GM12875 (cell line): ENCODE data around the gene PAQR9.
A peak's percentile ranks its signal among the peaks of the same experiment; 100 is the strongest.

ENCODE experiments used
- H3K4me3 ChIP-seq: one replicate; pipeline ENCODE4 v1.5.1; 2011; ENCODE audit warnings: low read depth, low read length, control low read depth
- CTCF ChIP-seq: IDR thresholded peaks from 2 replicates; pipeline ENCODE4 v1.5.1; 2011; ENCODE audit warnings: low read depth, mild to moderate bottlenecking, control low read depth, inconsistent platforms, low read length, moderate library complexity, borderline replicate concordance; ENCODE audit not compliant: insufficient read depth

The PAQR9 gene

GRCh38 chr3:143001369-143002082 lies 38.1 kb upstream of the PAQR9 start, which contains the start of gene U2SURP:
Gene U2SURP (plus strand): TSS chr3:143001570. CDS start chr3:143001629, 59 bp downstream.
- H3K4me3 ChIP-seq, result peak within 1 kb of the TSS; percentile 99
- no peak for TF ChIP-seq CTCF

GRCh38 chr3:143001034-143001368 lies 37.5 kb upstream of the PAQR9 start:
- peak overlapping the region; percentile 99 for H3K4me3 ChIP-seq
- TF ChIP-seq CTCF, result no peak

GRCh38 chr3:143000528-143000927 lies 37.1 kb upstream of the PAQR9 start:
- H3K4me3 ChIP-seq, result peak overlapping the region; percentile 99
- no peak for TF ChIP-seq CTCF

- H3K4me3 ChIP-seq, result no peak overlapping the region
- TF ChIP-seq CTCF, result no peak
Observed at GRCh38 chr3:142999881-143000280, 36.4 kb upstream of the PAQR9 start.

GRCh38 chr3:142998439-142998838 lies 35.0 kb upstream of the PAQR9 start:
- no peak for TF ChIP-seq CTCF
- H3K4me3 ChIP-seq, result no peak overlapping the region

GRCh38 chr3:142997330-142997729 lies 33.9 kb upstream of the PAQR9 start:
- TF ChIP-seq CTCF, result no peak
- H3K4me3 ChIP-seq, result no peak overlapping the region

GRCh38 chr3:142993958-142994442 lies 30.5 kb upstream of the PAQR9 start:
- TF ChIP-seq CTCF, result peak; percentile 53; the same call in 1 of the 2 replicates

More at GRCh38 chr3:142993958-142994442, 30.5 kb upstream of the PAQR9 start:
- H3K4me3 ChIP-seq, result no peak overlapping the region
